ENCODE data around the gene MAML3.

GRCh38 chr4:139689093-139689722 is 464.8 kb downstream of the MAML3 start:
- TF ChIP-seq, protein P1, sequence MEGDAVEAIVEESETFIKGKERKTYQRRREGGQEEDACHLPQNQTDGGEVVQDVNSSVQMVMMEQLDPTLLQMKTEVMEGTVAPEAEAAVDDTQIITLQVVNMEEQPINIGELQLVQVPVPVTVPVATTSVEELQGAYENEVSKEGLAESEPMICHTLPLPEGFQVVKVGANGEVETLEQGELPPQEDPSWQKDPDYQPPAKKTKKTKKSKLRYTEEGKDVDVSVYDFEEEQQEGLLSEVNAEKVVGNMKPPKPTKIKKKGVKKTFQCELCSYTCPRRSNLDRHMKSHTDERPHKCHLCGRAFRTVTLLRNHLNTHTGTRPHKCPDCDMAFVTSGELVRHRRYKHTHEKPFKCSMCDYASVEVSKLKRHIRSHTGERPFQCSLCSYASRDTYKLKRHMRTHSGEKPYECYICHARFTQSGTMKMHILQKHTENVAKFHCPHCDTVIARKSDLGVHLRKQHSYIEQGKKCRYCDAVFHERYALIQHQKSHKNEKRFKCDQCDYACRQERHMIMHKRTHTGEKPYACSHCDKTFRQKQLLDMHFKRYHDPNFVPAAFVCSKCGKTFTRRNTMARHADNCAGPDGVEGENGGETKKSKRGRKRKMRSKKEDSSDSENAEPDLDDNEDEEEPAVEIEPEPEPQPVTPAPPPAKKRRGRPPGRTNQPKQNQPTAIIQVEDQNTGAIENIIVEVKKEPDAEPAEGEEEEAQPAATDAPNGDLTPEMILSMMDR (IDR thresholded peaks at IDR 0.05) = no peak
- TF ChIP-seq EP300 (IDR thresholded peaks at IDR 0.05) = no peak
